Vagina (tissue), 2 donors: ENCODE measurements around the gene TIAM2.

Source experiments
- CTCF ChIP-seq, 3 experiments: fragments of 450-650 bp in 2 of 3; fragments of 200-600 bp in 1 of 3; sonication (generic) in 1 of 3; IDR thresholded peaks; one replicate each; pipeline ENCODE4 v1.5.1; 2017 to 2019; ENCODE audit warnings: antibody characterized with exemption in 3 of 3, mild to moderate bottlenecking in 2 of 3, moderate library complexity in 2 of 3
- POLR2AphosphoS5 ChIP-seq, 2 donors: sonication (generic); formaldehyde crosslinking; IDR thresholded peaks; one replicate each; pipeline ENCODE4 v1.9.0; 2017; ENCODE audit warnings: antibody characterized with exemption in 2 of 2, mild to moderate bottlenecking in 2 of 2, low read depth in 1 of 2; ENCODE audit not compliant: insufficient read depth in 1 of 2

- TF ChIP-seq CTCF (IDR thresholded peaks at IDR 0.05) (no peak), POLR2AphosphoS5 (IDR thresholded peaks at IDR 0.05; ENCODE audit: insufficient read depth in 1 of 2, low read depth in 1 of 2) (no peak)
Observed at GRCh38 chr6:155186052-155186658, 191.0 kb downstream of the TIAM2 start.
